Stimulated activated CD4-positive, alpha-beta T cell treated with anti-CD3 and anti-CD28 coated beads, TNF-alpha, amount 100 ng/mL, for 48 hours (primary cell): Measurements from ENCODE around the gene WHRN.

Source experiments
- DNase-seq, 3 donors: peaks; one replicate each; pipeline ENCODE4 v3.0.0-alpha.2; 2020; ENCODE audit warnings: low read depth in 3 of 3

The WHRN gene

GRCh38 chr9:114505187-114506081 lies at the start of gene WHRN:
TSS of gene WHRN (minus strand) at chr9:114505473. CDS start at chr9:114504801, 672 bp downstream.
- DNase-seq = peak; percentile 77 to 92 (median 82)

- DNase-seq = no peak
These were observed 47.9 kb upstream of the WHRN start for GRCh38 chr9:114553202-114553601.

GRCh38 chr9:114552706-114553105 lies 47.4 kb upstream of the WHRN start:
- DNase-seq = no peak

- no peak for DNase-seq
These were observed 46.7 kb upstream of the WHRN start for GRCh38 chr9:114551750-114552685.

GRCh38 chr9:114549697-114550330 lies 44.5 kb upstream of the WHRN start:
- no peak for DNase-seq

GRCh38 chr9:114546851-114547250 lies 41.6 kb upstream of the WHRN start:
- DNase-seq = no peak

- no peak for DNase-seq
These were observed 39.8 kb upstream of the WHRN start for GRCh38 chr9:114545055-114545454.

GRCh38 chr9:114539701-114540380 lies 34.6 kb upstream of the WHRN start:
- DNase-seq = no peak

- DNase-seq = peak in 1 of 3 donors; percentile 3
These were observed 33.0 kb upstream of the WHRN start for GRCh38 chr9:114538241-114538640.

- DNase-seq = no peak
These were observed 27.4 kb upstream of the WHRN start for GRCh38 chr9:114532561-114533237.

GRCh38 chr9:114529285-114529684 lies 24.0 kb upstream of the WHRN start:
- no peak for DNase-seq

- no peak for DNase-seq
These were observed 21.5 kb upstream of the WHRN start for GRCh38 chr9:114526807-114527206.

GRCh38 chr9:114525513-114525912 lies 20.2 kb upstream of the WHRN start:
- DNase-seq = no peak

GRCh38 chr9:114524247-114524681 lies 19.0 kb upstream of the WHRN start:
- no peak for DNase-seq

GRCh38 chr9:114522847-114523246 lies 17.6 kb upstream of the WHRN start:
- no peak for DNase-seq

GRCh38 chr9:114522286-114522685 lies 17.0 kb upstream of the WHRN start:
- no peak for DNase-seq

GRCh38 chr9:114521846-114522245 lies 16.6 kb upstream of the WHRN start:
- no peak for DNase-seq

- no peak for DNase-seq
These were observed 13.3 kb upstream of the WHRN start for GRCh38 chr9:114518599-114519022.

- DNase-seq = no peak
These were observed 12.8 kb upstream of the WHRN start for GRCh38 chr9:114518120-114518519.

- DNase-seq = no peak
These were observed 11.6 kb upstream of the WHRN start for GRCh38 chr9:114516913-114517312.

GRCh38 chr9:114515528-114515927 lies 10.3 kb upstream of the WHRN start:
- no peak for DNase-seq
